ENCODE measurements around the gene LMO3. TPM values are rescaled to one million over a fixed set of nuclear protein-coding genes. Genes with fewer than 3 reads are reported as not detected.

The LMO3 gene
- total RNA-seq (not detected), polyA plus RNA-seq (not detected), total RNA-seq (0 reads per million in 6 experiments)

GRCh38 chr12:16606117-16606200, at the start of gene LMO3:
LMO3 (minus strand) TSS chr12:16606162; CDS start chr12:16600860, 5,302 bp downstream.
- POLR2A ChIA-PET: no interaction called here
- DNase-seq (no peak), ATAC-seq (no peak)
- Mint-ChIP-seq H3K36me3 (peaks cover 0 to 15% (median 3%) of the 10 kb centered on the region in 3 donors), H3K27me3 (peaks cover 26 to 75% (median 55%) of the 10 kb centered on the region in 5 donors), H3K4me3 (no peak within 1 kb of the TSS), H3K4me1 (peaks cover 0 to 4% (median 0%) of the 10 kb centered on the region in 4 donors), H3K9me3 (peaks cover 0 to 22% (median 10%) of the 10 kb centered on the region in 9 donors), H3K27ac (no peak within 1 kb of the TSS)

DNA sequence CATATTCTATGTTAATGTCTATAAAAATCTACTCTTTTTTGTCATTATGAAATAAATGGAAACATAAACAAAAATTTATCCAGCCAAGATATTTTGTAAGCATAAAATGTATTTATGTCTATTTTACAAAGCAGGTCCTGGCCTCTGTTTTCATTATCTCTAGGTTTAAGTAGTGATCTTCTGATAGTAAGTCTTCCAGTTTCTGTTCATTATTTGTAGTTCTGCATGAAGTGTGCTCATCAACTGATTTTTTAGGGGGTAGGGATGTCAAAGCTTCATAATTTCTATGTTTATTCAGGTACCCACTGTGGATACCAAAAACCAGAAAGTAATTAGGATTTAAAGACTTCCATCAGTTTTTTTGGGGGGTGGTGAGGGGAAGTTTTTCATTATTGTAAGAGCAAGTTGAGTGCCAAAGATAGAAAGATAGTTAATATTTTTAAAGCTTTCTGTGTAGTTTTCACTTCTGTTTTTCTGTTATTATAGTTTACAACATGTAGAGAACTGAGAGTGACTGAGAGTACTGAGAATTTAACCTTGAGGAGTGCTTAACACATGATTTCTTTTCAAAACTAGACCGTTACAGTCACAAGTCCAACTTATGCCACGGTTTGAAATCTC, 30.6 kb upstream of the LMO3 start:
- H3K27ac Mint-ChIP-seq: no peak overlapping the region
- no peaks in the 10 kb centered on the region for H3K4me1 Mint-ChIP-seq
- POLR2A ChIA-PET: no interaction called here
- peaks cover 0 to 21% (median 3%) of the 10 kb centered on the region in 9 donors for H3K9me3 Mint-ChIP-seq
- no peak overlapping the region for H3K4me3 Mint-ChIP-seq
- no peaks in the 10 kb centered on the region for H3K27me3 Mint-ChIP-seq
- ATAC-seq (no peak), DNase-seq (no peak)
- H3K36me3 Mint-ChIP-seq: no peaks in the 10 kb centered on the region

- Mint-ChIP-seq H3K36me3 (no peaks in the 10 kb centered on the region), H3K4me1 (no peaks in the 10 kb centered on the region), H3K4me3 (no peak overlapping the region), H3K9me3 (peaks cover 0 to 25% (median 4%) of the 10 kb centered on the region in 9 donors), H3K27me3 (no peaks in the 10 kb centered on the region), H3K27ac (no peak overlapping the region)
- POLR2A ChIA-PET: no interaction called here
- ATAC-seq: no peak
- DNase-seq: no peak
Observed at GRCh38 chr12:16634786-16635185, 28.8 kb upstream of the LMO3 start.

DNA sequence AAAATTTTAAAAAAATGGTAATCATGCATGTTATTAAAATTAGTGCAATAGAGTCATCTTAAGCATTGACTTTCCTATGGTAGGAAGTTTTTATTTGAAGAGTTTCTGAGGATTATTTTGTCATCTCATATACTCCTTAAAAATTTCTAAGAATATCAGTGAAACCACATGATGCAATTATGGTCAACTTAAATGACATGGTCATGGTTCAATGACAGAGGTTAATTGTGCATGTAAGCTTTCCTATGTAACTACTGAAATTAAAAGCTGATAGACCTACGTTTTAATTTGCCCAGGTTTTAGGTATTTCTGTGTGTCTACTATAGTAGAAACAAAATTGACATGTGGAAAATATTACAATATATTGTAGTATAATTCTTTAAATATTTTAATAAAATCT, 21.0 kb upstream of the LMO3 start:
- ATAC-seq (no peak), DNase-seq (no peak)
- Mint-ChIP-seq H3K4me3 (no peak overlapping the region), H3K27ac (no peak overlapping the region), H3K4me1 (no peaks in the 10 kb centered on the region), H3K9me3 (peaks cover 0 to 17% (median 3%) of the 10 kb centered on the region in 9 donors), H3K36me3 (no peaks in the 10 kb centered on the region), H3K27me3 (no peaks in the 10 kb centered on the region)
- POLR2A ChIA-PET: no interaction called here

DNA sequence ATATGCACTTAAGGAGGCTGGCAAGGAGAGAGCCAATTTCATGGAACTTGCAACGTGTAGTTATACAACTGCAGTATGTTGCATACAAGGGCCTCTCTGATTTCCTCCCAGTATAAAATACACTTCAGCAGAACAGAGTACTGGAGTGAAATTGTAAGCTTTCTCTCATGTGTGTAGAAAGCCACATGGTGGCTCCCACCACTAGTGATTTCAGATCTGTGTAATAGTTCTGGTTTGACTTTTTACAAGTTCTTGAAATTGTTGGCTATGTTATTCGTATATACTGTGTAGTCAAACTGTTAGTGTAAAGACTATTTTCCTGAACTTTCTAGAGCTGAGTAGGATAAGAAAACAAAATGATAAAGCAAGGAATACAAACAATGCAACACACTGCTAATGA, 16.4 kb upstream of the LMO3 start:
- ATAC-seq (no peak), DNase-seq (no peak)
- Mint-ChIP-seq H3K36me3 (no peaks in the 10 kb centered on the region), H3K27ac (no peak overlapping the region), H3K27me3 (no peaks in the 10 kb centered on the region), H3K4me1 (no peaks in the 10 kb centered on the region), H3K4me3 (no peak overlapping the region), H3K9me3 (peaks cover 0 to 9% (median 3%) of the 10 kb centered on the region in 9 donors)
- POLR2A ChIA-PET: no interaction called here

DNA sequence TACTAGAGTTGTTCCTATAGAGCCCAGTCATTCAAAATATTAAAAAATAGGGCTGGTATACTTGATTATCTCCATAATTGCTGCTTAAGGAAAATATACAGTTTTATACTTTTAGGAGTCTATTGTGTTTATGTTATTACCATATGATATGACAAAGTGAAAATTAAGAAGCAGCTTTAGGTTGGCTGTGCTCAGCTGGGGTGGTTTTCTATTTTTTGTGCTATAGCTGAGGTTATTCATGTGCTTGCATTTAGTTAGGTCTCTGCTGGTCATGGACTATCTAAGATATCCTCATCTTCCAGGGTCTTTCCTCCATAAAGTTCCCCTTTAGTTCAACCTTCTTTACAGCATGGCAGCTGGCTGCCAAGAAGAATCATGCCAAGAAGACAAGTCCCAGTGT, 13.6 kb upstream of the LMO3 start:
- Mint-ChIP-seq H3K36me3 (no peaks in the 10 kb centered on the region), H3K27ac (no peak overlapping the region), H3K4me3 (no peak overlapping the region), H3K9me3 (peaks cover 0 to 15% (median 5%) of the 10 kb centered on the region in 9 donors), H3K27me3 (no peaks in the 10 kb centered on the region), H3K4me1 (no peaks in the 10 kb centered on the region)
- ATAC-seq (no peak), DNase-seq (no peak)
- POLR2A ChIA-PET: no interaction called here

GRCh38 chr12:16618256-16618655, 12.3 kb upstream of the LMO3 start:
- Mint-ChIP-seq H3K9me3 (peaks cover 0 to 16% (median 5%) of the 10 kb centered on the region in 9 donors), H3K27me3 (no peaks in the 10 kb centered on the region), H3K4me1 (no peaks in the 10 kb centered on the region), H3K36me3 (no peaks in the 10 kb centered on the region), H3K4me3 (no peak overlapping the region), H3K27ac (no peak overlapping the region)
- POLR2A ChIA-PET: no interaction called here
- ATAC-seq: no peak
- DNase-seq: no peak

DNA sequence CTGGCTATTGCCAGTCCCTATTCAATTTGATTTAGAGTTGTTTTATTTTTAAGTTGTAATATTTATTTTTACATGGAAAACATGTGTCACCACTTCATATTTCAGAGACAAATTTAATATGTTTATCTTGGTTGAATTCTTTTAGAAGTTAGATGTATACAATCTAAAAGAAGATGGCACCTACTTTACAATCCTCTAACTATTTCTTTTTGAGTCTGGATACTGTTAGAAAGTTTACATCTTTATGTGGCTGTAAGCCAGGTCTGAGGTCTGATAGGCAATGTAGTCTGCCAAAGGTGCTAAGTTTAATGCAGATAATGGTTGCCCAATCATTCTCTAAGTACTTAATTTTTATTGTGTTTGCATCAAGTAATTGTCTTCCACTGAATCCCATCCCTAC, 7.2 kb upstream of the LMO3 start:
- Mint-ChIP-seq H3K4me1 (no peaks in the 10 kb centered on the region), H3K27me3 (peaks cover 11 to 23% (median 15%) of the 10 kb centered on the region in 5 donors), H3K9me3 (peaks cover 0 to 16% (median 4%) of the 10 kb centered on the region in 9 donors), H3K4me3 (no peak overlapping the region), H3K27ac (no peak overlapping the region), H3K36me3 (no peaks in the 10 kb centered on the region)
- POLR2A ChIA-PET: no interaction called here
- ATAC-seq: no peak
- DNase-seq: no peak

DNA sequence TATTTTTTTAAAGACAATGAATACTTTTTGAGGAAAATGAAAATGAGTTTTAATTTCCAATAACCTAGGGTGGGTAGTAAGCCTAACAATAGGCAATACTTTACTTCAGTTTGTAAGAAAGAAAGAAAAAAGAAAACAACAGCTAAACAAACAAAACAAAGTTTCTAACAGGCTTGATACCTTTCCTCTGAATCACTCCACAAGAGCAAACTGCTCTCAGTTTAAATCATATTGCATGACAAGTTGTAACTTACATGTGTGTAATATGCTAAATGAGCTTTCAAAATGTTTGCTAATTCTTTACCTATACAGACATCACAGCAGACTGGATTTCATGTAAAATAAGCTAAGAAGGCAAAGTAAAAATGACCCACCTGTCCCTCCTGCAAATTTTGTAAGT, 6.7 kb upstream of the LMO3 start:
- Mint-ChIP-seq H3K9me3 (peaks cover 0 to 20% (median 6%) of the 10 kb centered on the region in 9 donors), H3K4me1 (no peaks in the 10 kb centered on the region), H3K4me3 (no peak overlapping the region), H3K27me3 (peaks cover 14 to 29% (median 19%) of the 10 kb centered on the region in 5 donors), H3K27ac (no peak overlapping the region), H3K36me3 (peaks cover 0 to 2% (median 0%) of the 10 kb centered on the region in 3 donors)
- DNase-seq: no peak
- ATAC-seq: no peak
- POLR2A ChIA-PET: no interaction called here

DNA sequence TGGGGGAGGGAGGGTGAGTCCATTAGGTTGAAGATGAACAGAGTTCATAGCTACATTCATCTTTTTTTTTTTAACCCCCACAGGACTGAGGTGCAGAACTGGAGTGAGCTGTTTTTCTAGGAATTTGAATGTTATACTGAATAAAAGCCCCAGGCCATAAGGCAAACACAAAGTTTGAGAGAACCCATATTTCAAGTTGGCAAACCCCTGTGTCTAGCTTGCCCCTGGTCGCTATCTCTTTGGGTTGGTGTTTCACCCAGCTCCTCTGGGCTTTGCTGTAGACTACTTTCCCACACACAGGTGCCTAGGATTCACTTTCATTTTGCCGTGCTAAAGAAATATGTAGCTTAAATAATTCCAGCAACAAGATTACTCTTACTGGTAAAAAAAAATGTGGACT, 5.2 kb upstream of the LMO3 start:
- H3K9me3 Mint-ChIP-seq: peaks cover 0 to 22% (median 10%) of the 10 kb centered on the region in 9 donors
- no peak overlapping the region for H3K27ac Mint-ChIP-seq
- peaks cover 0 to 10% (median 3%) of the 10 kb centered on the region in 3 donors for H3K36me3 Mint-ChIP-seq
- no peak overlapping the region for H3K4me3 Mint-ChIP-seq
- no peaks in the 10 kb centered on the region for H3K4me1 Mint-ChIP-seq
- POLR2A ChIA-PET: no interaction called here
- ATAC-seq (no peak), DNase-seq (no peak)
- H3K27me3 Mint-ChIP-seq: peaks cover 21 to 44% (median 34%) of the 10 kb centered on the region in 5 donors

- POLR2A ChIA-PET: no interaction called here
- Mint-ChIP-seq H3K27me3 (peaks cover 22 to 48% (median 36%) of the 10 kb centered on the region in 5 donors), H3K9me3 (peaks cover 0 to 22% (median 10%) of the 10 kb centered on the region in 9 donors), H3K4me3 (no peak overlapping the region), H3K27ac (no peak overlapping the region), H3K4me1 (peaks cover 0 to under 1% (median 0%) of the 10 kb centered on the region in 4 donors), H3K36me3 (peaks cover 0 to 12% (median 3%) of the 10 kb centered on the region in 3 donors)
- ATAC-seq (no peak), DNase-seq (no peak)
Observed at GRCh38 chr12:16610743-16611142, 4.8 kb upstream of the LMO3 start.

GRCh38 chr12:16610001-16610585, 4.1 kb upstream of the LMO3 start:
- Mint-ChIP-seq H3K27me3 (peaks cover 24 to 55% (median 40%) of the 10 kb centered on the region in 5 donors), H3K36me3 (peaks cover 0 to 15% (median 3%) of the 10 kb centered on the region in 3 donors), H3K4me3 (peak overlapping the region in 1 of 10 donors; percentile 47), H3K4me1 (peaks cover 0 to 4% (median 0%) of the 10 kb centered on the region in 4 donors), H3K9me3 (peaks cover 0 to 22% (median 10%) of the 10 kb centered on the region in 9 donors), H3K27ac (peak overlapping the region in 1 of 10 donors; percentile 63)
- ATAC-seq (no peak), DNase-seq (no peak)
- POLR2A ChIA-PET: no interaction called here

- no peak for ATAC-seq
- Mint-ChIP-seq H3K9me3 (peaks cover 0 to 22% (median 10%) of the 10 kb centered on the region in 9 donors), H3K36me3 (peaks cover 0 to 15% (median 3%) of the 10 kb centered on the region in 3 donors), H3K4me3 (no peak overlapping the region), H3K4me1 (peaks cover 0 to 4% (median 0%) of the 10 kb centered on the region in 4 donors), H3K27me3 (peaks cover 24 to 65% (median 49%) of the 10 kb centered on the region in 5 donors), H3K27ac (no peak overlapping the region)
- DNase-seq: no peak
- POLR2A ChIA-PET: no interaction called here
Observed at GRCh38 chr12:16608946-16609539, 3.1 kb upstream of the LMO3 start.

Measured in naive thymus-derived CD8-positive, alpha-beta T cell (primary cell).